HUES6 (cell line): Measurements from ENCODE around the gene AREL1.
"Not testable (repeated sequence)": the region's sequence is repeated elsewhere in the genome, so short reads cannot be mapped to it uniquely, and the experiment has no call there.

Experiments used
- H3K27ac ChIP-seq: 2 replicates; pipeline ENCODE4 v1.7.0; 2013; ENCODE audit warnings: low read depth, mild to moderate bottlenecking, low read length, inconsistent platforms
- H3K27me3 ChIP-seq: 2 replicates; pipeline ENCODE4 v1.6.1; 2013; ENCODE audit warnings: low read length; ENCODE audit not compliant: control insufficient read depth, insufficient read depth
- H3K36me3 ChIP-seq: 2 replicates; pipeline ENCODE4 v1.6.1; 2013; ENCODE audit warnings: low read length; ENCODE audit not compliant: control insufficient read depth, insufficient read depth
- H3K4me1 ChIP-seq: 2 replicates; pipeline ENCODE4 v1.6.1; 2013; ENCODE audit warnings: low read length; ENCODE audit not compliant: control insufficient read depth, insufficient read depth
- H3K4me3 ChIP-seq: 2 replicates; pipeline ENCODE4 v1.5.1; 2013; ENCODE audit warnings: low read depth, low read length
- H3K9ac ChIP-seq: one replicate; pipeline ENCODE4 v1.6.1; 2013; ENCODE audit warnings: mild to moderate bottlenecking, low read length
- H3K9me3 ChIP-seq: 2 replicates; pipeline ENCODE4 v1.6.1; 2013; ENCODE audit warnings: low read depth, low read length; ENCODE audit not compliant: control insufficient read depth, insufficient read depth

The AREL1 gene

GRCh38 chr14:74712499-74713394, at the start of gene AREL1, which contains the start of gene FCF1:
TSS of gene AREL1 (minus strand) at chr14:74713080. CDS start at chr14:74685615, 27,465 bp downstream.
TSS of gene FCF1 (plus strand) at chr14:74713144. CDS start at chr14:74713198, 54 bp downstream.
- Histone ChIP-seq H3K9me3 (no peaks in the 10 kb centered on the region), H3K27ac (no peak within 1 kb of the TSS), H3K9ac (peak within 1 kb of the TSS; percentile 78), H3K36me3 (peaks cover 28% of the 10 kb centered on the region), H3K4me1 (0 out of 2 replicates have a peak, but pooled peaks cover 3% of the 10 kb centered on the region), H3K4me3 (peak within 1 kb of the TSS; percentile 89), H3K27me3 (no peaks in the 10 kb centered on the region)

GRCh38 chr14:74758505-74758904, 45.6 kb upstream of the AREL1 start:
- not testable (repeated sequence) for H3K36me3 ChIP-seq, H3K27me3 ChIP-seq, H3K27ac ChIP-seq, H3K9ac ChIP-seq, H3K4me3 ChIP-seq, H3K9me3 ChIP-seq, H3K4me1 ChIP-seq

GRCh38 chr14:74756326-74756725, 43.4 kb upstream of the AREL1 start:
- no peaks in the 10 kb centered on the region for H3K4me1 ChIP-seq
- H3K9me3 ChIP-seq = 0 out of 2 replicates have a peak, but pooled peaks cover 2% of the 10 kb centered on the region
- no peaks in the 10 kb centered on the region for H3K36me3 ChIP-seq
- H3K4me3 ChIP-seq = no peak overlapping the region
- no peak overlapping the region for H3K9ac ChIP-seq
- H3K27ac ChIP-seq = no peak overlapping the region
- H3K27me3 ChIP-seq = no peaks in the 10 kb centered on the region; the same call in 1 of the 2 replicates

- no peaks in the 10 kb centered on the region for H3K4me1 ChIP-seq
- 0 out of 2 replicates have a peak, but pooled peaks cover 2% of the 10 kb centered on the region for H3K9me3 ChIP-seq
- no peaks in the 10 kb centered on the region for H3K36me3 ChIP-seq
- H3K9ac ChIP-seq = no peak overlapping the region
- no peak overlapping the region for H3K27ac ChIP-seq
- no peak overlapping the region for H3K4me3 ChIP-seq
- no peaks in the 10 kb centered on the region for H3K27me3 ChIP-seq
Measured at GRCh38 chr14:74754899-74755298, 42.0 kb upstream of the AREL1 start.

- 0 out of 2 replicates have a peak, but pooled peaks cover 2% of the 10 kb centered on the region for H3K9me3 ChIP-seq
- H3K27me3 ChIP-seq = no peaks in the 10 kb centered on the region
- H3K4me1 ChIP-seq = no peaks in the 10 kb centered on the region
- no peak overlapping the region for H3K4me3 ChIP-seq
- no peak overlapping the region for H3K9ac ChIP-seq
- no peaks in the 10 kb centered on the region for H3K36me3 ChIP-seq
- H3K27ac ChIP-seq = no peak overlapping the region
Measured at GRCh38 chr14:74754157-74754556, 41.3 kb upstream of the AREL1 start.

GRCh38 chr14:74747237-74747636, 34.4 kb upstream of the AREL1 start:
- no peaks in the 10 kb centered on the region for H3K36me3 ChIP-seq
- H3K27me3 ChIP-seq = no peaks in the 10 kb centered on the region
- no peak overlapping the region for H3K27ac ChIP-seq
- no peak overlapping the region for H3K4me3 ChIP-seq
- H3K4me1 ChIP-seq = no peaks in the 10 kb centered on the region
- H3K9me3 ChIP-seq = no peaks in the 10 kb centered on the region
- H3K9ac ChIP-seq = no peak overlapping the region

GRCh38 chr14:74739293-74740030, 26.6 kb upstream of the AREL1 start:
- no peaks in the 10 kb centered on the region for H3K27me3 ChIP-seq
- H3K9ac ChIP-seq = no peak overlapping the region
- no peak overlapping the region for H3K4me3 ChIP-seq
- no peaks in the 10 kb centered on the region for H3K9me3 ChIP-seq
- H3K36me3 ChIP-seq = peaks cover 31% of the 10 kb centered on the region
- no peaks in the 10 kb centered on the region for H3K4me1 ChIP-seq
- no peak overlapping the region for H3K27ac ChIP-seq

- no peak overlapping the region for H3K9ac ChIP-seq
- H3K27me3 ChIP-seq = no peaks in the 10 kb centered on the region
- peaks cover 45% of the 10 kb centered on the region for H3K36me3 ChIP-seq
- no peaks in the 10 kb centered on the region for H3K4me1 ChIP-seq
- H3K4me3 ChIP-seq = no peak overlapping the region
- no peaks in the 10 kb centered on the region for H3K9me3 ChIP-seq
- H3K27ac ChIP-seq = no peak overlapping the region
Measured at GRCh38 chr14:74737753-74738325, 25.0 kb upstream of the AREL1 start.

- H3K27ac ChIP-seq = no peak overlapping the region
- H3K4me3 ChIP-seq = no peak overlapping the region
- H3K36me3 ChIP-seq = peaks cover 59% of the 10 kb centered on the region
- no peaks in the 10 kb centered on the region for H3K4me1 ChIP-seq
- no peaks in the 10 kb centered on the region for H3K27me3 ChIP-seq
- H3K9me3 ChIP-seq = no peaks in the 10 kb centered on the region
- H3K9ac ChIP-seq = no peak overlapping the region
Measured at GRCh38 chr14:74735125-74735524, 22.2 kb upstream of the AREL1 start.

GRCh38 chr14:74733221-74733620, 20.3 kb upstream of the AREL1 start:
- Histone ChIP-seq H3K27me3 (no peaks in the 10 kb centered on the region), H3K36me3 (peaks cover 54% of the 10 kb centered on the region)

More at GRCh38 chr14:74733221-74733620, 20.3 kb upstream of the AREL1 start:
- Histone ChIP-seq H3K4me3 (no peak overlapping the region), H3K4me1 (no peaks in the 10 kb centered on the region), H3K27ac (no peak overlapping the region), H3K9me3 (no peaks in the 10 kb centered on the region), H3K9ac (no peak overlapping the region)
